GM21619 (cell line): ENCODE data around the gene MICU1.
"Not testable (repeated sequence)": the region's sequence is repeated elsewhere in the genome, so short reads cannot be mapped to it uniquely, and the experiment has no call there.

Source experiments
- ATAC-seq: cut with Tn5 transposase; IDR thresholded peaks from one replicate; pipeline ENCODE4 v1.9.1; 2021; ENCODE audit not compliant: unreplicated experiment

Gene MICU1

GRCh38 chr10:72625608-72626443 is at the start of gene MICU1:
TSS of gene MICU1 (minus strand) at chr10:72626079. CDS start at chr10:72566793, 59,286 bp downstream.
- ATAC-seq: peak; percentile 94

GRCh38 chr10:72674174-72674573 is 48.3 kb upstream of the MICU1 start:
- ATAC-seq: not testable (repeated sequence)

GRCh38 chr10:72673280-72673679 is 47.4 kb upstream of the MICU1 start:
- no peak for ATAC-seq

- no peak for ATAC-seq
These were observed 41.5 kb upstream of the MICU1 start for GRCh38 chr10:72667207-72667864.

- no peak for ATAC-seq
These were observed 40.0 kb upstream of the MICU1 start for GRCh38 chr10:72665925-72666324.

GRCh38 chr10:72663971-72664370 is 38.1 kb upstream of the MICU1 start:
- ATAC-seq: no peak

- no peak for ATAC-seq
These were observed 35.6 kb upstream of the MICU1 start for GRCh38 chr10:72661431-72661830.

GRCh38 chr10:72660220-72660619 is 34.3 kb upstream of the MICU1 start:
- ATAC-seq: no peak

GRCh38 chr10:72659694-72660093 is 33.8 kb upstream of the MICU1 start:
- no peak for ATAC-seq

- ATAC-seq: no peak
These were observed 33.0 kb upstream of the MICU1 start for GRCh38 chr10:72658696-72659400.

GRCh38 chr10:72654720-72655119 is 28.8 kb upstream of the MICU1 start:
- no peak for ATAC-seq

- ATAC-seq: no peak
These were observed 27.7 kb upstream of the MICU1 start for GRCh38 chr10:72653383-72654096.

- ATAC-seq: no peak
These were observed 23.4 kb upstream of the MICU1 start for GRCh38 chr10:72649291-72649690.

- ATAC-seq: no peak
These were observed 22.4 kb upstream of the MICU1 start for GRCh38 chr10:72648301-72648700.

GRCh38 chr10:72646971-72647370 is 21.1 kb upstream of the MICU1 start:
- ATAC-seq: not testable (repeated sequence)

- ATAC-seq: no peak
These were observed 19.5 kb upstream of the MICU1 start for GRCh38 chr10:72645263-72645858.

GRCh38 chr10:72642318-72642717 is 16.4 kb upstream of the MICU1 start:
- no peak for ATAC-seq

- ATAC-seq: no peak
These were observed 13.6 kb upstream of the MICU1 start for GRCh38 chr10:72639441-72639873.

GRCh38 chr10:72638586-72639440 is 12.9 kb upstream of the MICU1 start:
- no peak for ATAC-seq

- ATAC-seq: no peak
These were observed 11.5 kb upstream of the MICU1 start for GRCh38 chr10:72637398-72637857.
